ENCODE measurements around the gene SSC4D. TPM values are rescaled to one million over a fixed set of nuclear protein-coding genes. Genes with fewer than 3 reads are reported as not detected.
"Not testable (repeated sequence)": the region's sequence is repeated elsewhere in the genome, so short reads cannot be mapped to it uniquely, and the experiment has no call there.

SSC4D gene
- polyA plus RNA-seq, 3 donors, result 0.48 to 0.56 (median 0.56) TPM

DNA sequence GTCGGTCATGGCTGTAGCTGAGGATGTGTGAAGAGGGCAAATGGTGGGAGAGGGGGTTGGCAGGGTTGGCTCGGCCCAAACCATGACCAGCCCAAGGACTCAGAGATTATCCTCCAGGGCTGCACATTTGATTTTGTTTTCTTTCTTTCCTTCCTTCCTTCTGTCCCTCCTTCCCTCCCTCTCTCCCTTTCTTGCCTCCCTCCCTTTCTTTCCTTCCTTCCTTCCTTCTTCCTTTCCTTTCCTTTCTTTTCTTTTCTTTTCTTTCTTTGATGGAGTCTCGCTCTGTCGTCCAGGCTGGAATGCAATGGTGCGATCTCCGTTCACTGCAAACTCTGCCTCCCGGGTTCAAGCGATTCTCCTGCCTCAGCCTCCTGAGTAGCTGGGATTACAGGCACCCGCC is 3.8 kb downstream of the SSC4D start:
- TF ChIP-seq, protein P1, sequence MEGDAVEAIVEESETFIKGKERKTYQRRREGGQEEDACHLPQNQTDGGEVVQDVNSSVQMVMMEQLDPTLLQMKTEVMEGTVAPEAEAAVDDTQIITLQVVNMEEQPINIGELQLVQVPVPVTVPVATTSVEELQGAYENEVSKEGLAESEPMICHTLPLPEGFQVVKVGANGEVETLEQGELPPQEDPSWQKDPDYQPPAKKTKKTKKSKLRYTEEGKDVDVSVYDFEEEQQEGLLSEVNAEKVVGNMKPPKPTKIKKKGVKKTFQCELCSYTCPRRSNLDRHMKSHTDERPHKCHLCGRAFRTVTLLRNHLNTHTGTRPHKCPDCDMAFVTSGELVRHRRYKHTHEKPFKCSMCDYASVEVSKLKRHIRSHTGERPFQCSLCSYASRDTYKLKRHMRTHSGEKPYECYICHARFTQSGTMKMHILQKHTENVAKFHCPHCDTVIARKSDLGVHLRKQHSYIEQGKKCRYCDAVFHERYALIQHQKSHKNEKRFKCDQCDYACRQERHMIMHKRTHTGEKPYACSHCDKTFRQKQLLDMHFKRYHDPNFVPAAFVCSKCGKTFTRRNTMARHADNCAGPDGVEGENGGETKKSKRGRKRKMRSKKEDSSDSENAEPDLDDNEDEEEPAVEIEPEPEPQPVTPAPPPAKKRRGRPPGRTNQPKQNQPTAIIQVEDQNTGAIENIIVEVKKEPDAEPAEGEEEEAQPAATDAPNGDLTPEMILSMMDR (IDR thresholded peaks at IDR 0.05), result no peak
- WGBS (ENCODE audit: insufficient coverage), result 93% methylated on average over 7 of the region's 9 CpGs
- H3K27me3 Mint-ChIP-seq (ENCODE audit: low read depth in 3 of 3), result peaks cover 0 to 6% (median 2%) of the 10 kb centered on the region in 3 donors

DNA sequence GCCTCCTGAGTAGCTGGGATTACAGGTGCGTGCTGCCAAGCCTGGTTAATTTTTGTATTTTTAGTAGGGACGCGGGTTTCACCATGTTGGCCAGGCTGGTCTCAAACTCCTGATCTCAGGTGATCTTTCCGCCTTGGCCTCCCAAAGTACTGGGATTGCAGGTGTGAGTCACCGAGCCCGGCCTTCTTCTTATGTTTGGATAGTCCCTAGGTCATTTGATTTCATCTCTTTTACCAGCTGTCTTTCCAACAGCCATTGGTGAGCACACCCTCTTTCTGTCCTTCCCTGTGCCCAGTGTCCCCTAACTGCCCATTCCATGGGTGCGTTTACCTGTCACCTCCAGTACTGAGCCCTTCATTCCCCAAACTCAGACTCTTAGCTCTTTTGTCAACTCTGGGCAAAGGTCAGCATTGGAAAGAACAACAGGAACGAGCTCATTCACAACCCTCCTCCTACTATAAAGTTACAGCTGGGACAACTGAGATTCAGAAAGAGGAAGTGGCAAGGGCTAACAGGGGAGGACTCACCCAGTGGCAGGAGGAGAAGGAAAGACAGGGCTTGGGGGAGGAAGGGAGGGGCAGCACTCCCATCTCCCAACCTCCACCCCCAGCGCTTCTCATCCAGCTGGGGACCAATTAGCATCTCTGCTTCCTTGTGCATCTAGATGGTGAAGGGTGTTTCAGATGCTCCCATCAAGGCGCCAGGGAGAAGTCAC is 5.6 kb downstream of the SSC4D start:
- peak overlapping the region in 1 of 3 experiments; percentile 13 for H3K4me3 ChIP-seq (replicated peaks in 1 of 3; ENCODE audit: low read depth in 2 of 3, low read length in 3 of 3)
- peaks cover 25 to 30% of the 10 kb centered on the region in 2 donors for H3K4me1 ChIP-seq (ENCODE audit: control insufficient read depth in 1 of 2, insufficient read depth in 2 of 2, low read length in 2 of 2)
- Mint-ChIP-seq H3K27me3 (ENCODE audit: low read depth in 3 of 3) (peaks cover 0 to 6% (median 2%) of the 10 kb centered on the region in 3 donors), H3K36me3 (peaks cover 0 to 6% of the 10 kb centered on the region in 2 donors), H3K4me1 (peaks cover 40% of the 10 kb centered on the region), H3K9me3 (no peaks in the 10 kb centered on the region), H3K4me3 (peak overlapping the region in 1 of 2 donors; percentile 83), H3K27ac (peak overlapping the region; percentile 89 to 95 (median 92))
- WGBS (ENCODE audit: insufficient coverage), result 51% methylated on average over 5 of the region's 10 CpGs
- no peaks in the 10 kb centered on the region for H3K36me3 ChIP-seq (replicated peaks in 1 of 2; ENCODE audit: control insufficient read depth in 1 of 2, insufficient read depth in 2 of 2, low read length in 2 of 2)
- peak; percentile 52 to 74 (median 73) for DNase-seq
- H3K27ac ChIP-seq (ENCODE audit: low read depth in 1 of 2, low read length in 2 of 2), result peak overlapping the region; percentile 61 to 62
- no peak overlapping the region for H3K9ac ChIP-seq (ENCODE audit: insufficient read depth, low read length, poor library complexity, severe bottlenecking)
- H3K27me3 ChIP-seq (ENCODE audit: control insufficient read depth in 2 of 2, insufficient read depth in 2 of 2, low read length in 2 of 2), result no peaks in the 10 kb centered on the region
- H2AFZ ChIP-seq (ENCODE audit: insufficient read depth, low read depth, low read length, poor library complexity, severe bottlenecking), result peak overlapping the region; percentile 37
- peak overlapping the region; percentile 23 for H3K4me2 ChIP-seq (replicated peaks; ENCODE audit: extremely low read depth, low read length, poor library complexity, severe bottlenecking)
- TF ChIP-seq, protein P1 (IDR thresholded peaks at IDR 0.05), result no peak
- no peaks in the 10 kb centered on the region for H3K79me2 ChIP-seq (ENCODE audit: insufficient read depth, low read length)
- intact Hi-C loops (cut with micrococcal nuclease), result no loop called here
- no peaks in the 10 kb centered on the region for H3K9me3 ChIP-seq (replicated peaks in 1 of 2; ENCODE audit: control insufficient read depth in 1 of 2, insufficient read depth in 1 of 2, low read length in 2 of 2)
- no peaks in the 10 kb centered on the region for H4K20me1 ChIP-seq (ENCODE audit: insufficient read depth, low read length)

More for the DNA sequence above, 3.8 kb downstream of the SSC4D start:
- Histone ChIP-seq H2AFZ (ENCODE audit: insufficient read depth, low read depth, low read length, poor library complexity, severe bottlenecking) (no peak overlapping the region), H3K4me1 (ENCODE audit: control insufficient read depth in 1 of 2, insufficient read depth in 2 of 2, low read length in 2 of 2) (peaks cover 25 to 30% of the 10 kb centered on the region in 2 donors), H3K79me2 (ENCODE audit: insufficient read depth, low read length) (no peaks in the 10 kb centered on the region), H3K27ac (ENCODE audit: low read depth in 1 of 2, low read length in 2 of 2) (no peak overlapping the region), H3K36me3 (replicated peaks in 1 of 2; ENCODE audit: control insufficient read depth in 1 of 2, insufficient read depth in 2 of 2, low read length in 2 of 2) (no peaks in the 10 kb centered on the region), H3K9ac (ENCODE audit: insufficient read depth, low read length, poor library complexity, severe bottlenecking) (no peak overlapping the region), H3K9me3 (replicated peaks in 1 of 2; ENCODE audit: control insufficient read depth in 1 of 2, insufficient read depth in 1 of 2, low read length in 2 of 2) (no peaks in the 10 kb centered on the region), H4K20me1 (ENCODE audit: insufficient read depth, low read length) (no peaks in the 10 kb centered on the region), H3K4me2 (replicated peaks; ENCODE audit: extremely low read depth, low read length, poor library complexity, severe bottlenecking) (no peak overlapping the region), H3K4me3 (replicated peaks in 1 of 3; ENCODE audit: low read depth in 2 of 3, low read length in 3 of 3) (no peak overlapping the region), H3K27me3 (ENCODE audit: control insufficient read depth in 2 of 2, insufficient read depth in 2 of 2, low read length in 2 of 2) (no peaks in the 10 kb centered on the region)
- Mint-ChIP-seq H3K4me3 (no peak overlapping the region), H3K9me3 (no peaks in the 10 kb centered on the region), H3K4me1 (peaks cover 37% of the 10 kb centered on the region), H3K27ac (peak overlapping the region in 1 of 7 donors; percentile 56), H3K36me3 (peaks cover 6 to 7% of the 10 kb centered on the region in 2 donors)
- intact Hi-C loops (cut with micrococcal nuclease), result no loop called here
- DNase-seq, result no peak

DNA sequence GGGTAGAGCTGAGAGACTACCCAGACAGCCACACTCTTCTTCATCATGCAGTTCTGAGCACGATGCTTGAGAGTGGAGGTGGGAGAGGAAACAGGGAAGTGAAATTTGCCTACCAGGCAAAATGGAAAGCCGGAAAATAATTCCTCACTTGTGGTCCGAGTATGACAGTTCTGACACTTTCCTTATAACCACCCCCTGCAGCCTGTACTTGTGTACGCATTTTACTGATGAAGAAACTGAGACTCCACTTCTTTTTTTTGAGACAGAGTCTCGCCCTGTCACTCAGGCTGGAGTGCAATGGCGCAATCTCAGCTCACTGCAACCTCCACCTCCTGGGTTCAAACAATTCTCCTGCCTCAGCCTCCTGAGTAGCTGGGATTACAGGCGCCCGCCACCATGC is 6.4 kb downstream of the SSC4D start:
- H3K36me3 ChIP-seq (replicated peaks in 1 of 2; ENCODE audit: control insufficient read depth in 1 of 2, insufficient read depth in 2 of 2, low read length in 2 of 2); H3K9ac ChIP-seq (ENCODE audit: insufficient read depth, low read length, poor library complexity, severe bottlenecking); H3K79me2 ChIP-seq (ENCODE audit: insufficient read depth, low read length); H3K36me3 Mint-ChIP-seq; H4K20me1 ChIP-seq (ENCODE audit: insufficient read depth, low read length); H3K27me3 ChIP-seq (ENCODE audit: control insufficient read depth in 2 of 2, insufficient read depth in 2 of 2, low read length in 2 of 2); H3K9me3 Mint-ChIP-seq; intact Hi-C loops (cut with micrococcal nuclease); H3K27me3 Mint-ChIP-seq (ENCODE audit: low read depth in 3 of 3); H2AFZ ChIP-seq (ENCODE audit: insufficient read depth, low read depth, low read length, poor library complexity, severe bottlenecking); H3K9me3 ChIP-seq (replicated peaks in 1 of 2; ENCODE audit: control insufficient read depth in 1 of 2, insufficient read depth in 1 of 2, low read length in 2 of 2): not testable (repeated sequence)
- Mint-ChIP-seq H3K4me3 (peak overlapping the region; percentile 15 to 24), H3K27ac (peak overlapping the region; percentile 69 to 91 (median 89)), H3K4me1 (peaks cover 44% of the 10 kb centered on the region)
- peak in 2 of 3 donors; percentile 61 to 79 for DNase-seq
- Histone ChIP-seq H3K4me1 (ENCODE audit: control insufficient read depth in 1 of 2, insufficient read depth in 2 of 2, low read length in 2 of 2) (peaks cover 33 to 38% of the 10 kb centered on the region in 2 donors), H3K27ac (ENCODE audit: low read depth in 1 of 2, low read length in 2 of 2) (peak overlapping the region; percentile 61 to 70), H3K4me2 (replicated peaks; ENCODE audit: extremely low read depth, low read length, poor library complexity, severe bottlenecking) (peak overlapping the region; percentile 26), H3K4me3 (replicated peaks in 1 of 3; ENCODE audit: low read depth in 2 of 3, low read length in 3 of 3) (peak overlapping the region in 1 of 3 experiments; percentile 23)
- 0% methylated on average over 3 of the region's 8 CpGs for WGBS (ENCODE audit: insufficient coverage)

All from CD14-positive monocyte (primary cell).